Uterus (tissue), 4 donors: ENCODE measurements around the gene EIF1. TPM values are rescaled to one million over a fixed set of nuclear protein-coding genes. Genes with fewer than 3 reads are reported as not detected.

Experiments
- DNase-seq, 2 donors: peaks; one replicate each; pipeline ENCODE4 v3.0.0-alpha.2; 2019 to 2020
- H3K27ac ChIP-seq, 2 donors: fragments of 200-600 bp; sonication (generic); 1 replicate in 1 of 2; 2 replicates in 1 of 2; pipeline ENCODE4 v1.5.1; 2016 to 2018
- H3K27me3 ChIP-seq, 2 donors: fragments of 200-600 bp; sonication (generic); one replicate each; pipeline ENCODE4 v1.5.1; 2018 to 2019; ENCODE audit warnings: control low read depth in 1 of 2
- H3K36me3 ChIP-seq, 2 donors: fragments of 200-600 bp; sonication (generic); one replicate each; pipeline ENCODE4 v1.5.1; 2019; ENCODE audit warnings: control low read depth in 1 of 2
- H3K4me1 ChIP-seq, 2 donors: fragments of 200-600 bp; sonication (generic); one replicate each; pipeline ENCODE4 v1.5.1; 2018 to 2019; ENCODE audit warnings: control low read depth in 1 of 2
- H3K4me3 ChIP-seq, 2 donors: fragments of 200-600 bp; sonication (generic); 1 replicate in 1 of 2; 2 replicates in 1 of 2; pipeline ENCODE4 v1.5.1; 2018 to 2019; ENCODE audit warnings: mild to moderate bottlenecking in 1 of 2
- H3K9me3 ChIP-seq, 2 donors: fragments of 200-600 bp; sonication (generic); one replicate each; pipeline ENCODE4 v1.5.1; 2019; ENCODE audit warnings: control low read depth in 1 of 2
- CTCF ChIP-seq, 4 experiments: fragments of 200-600 bp in 2 of 4; fragments of 450-650 bp in 2 of 4; sonication (generic) in 2 of 4; IDR thresholded peaks; one replicate each; pipeline ENCODE4 v1.5.1; 2016 to 2019; ENCODE audit warnings: antibody characterized with exemption in 4 of 4, mild to moderate bottlenecking in 2 of 4, moderate library complexity in 1 of 4
- POLR2A ChIP-seq, 2 donors: fragments of 450-650 bp; IDR thresholded peaks; one replicate each; pipeline ENCODE4 v1.6.1; 2016; ENCODE audit warnings: antibody characterized with exemption in 2 of 2, mild to moderate bottlenecking in 1 of 2, moderate library complexity in 1 of 2
- intact Hi-C: fragments of 100-400 bp; cut with DNase I; formaldehyde crosslinking; loops from one replicate; pipeline ENCODE4 v1.15.1; 2023; ENCODE audit warnings: low total_unique reads
- total RNA-seq, 4 donors: library from RNA; depleted of rRNA in 3 of 4; stranded (reverse); fragments of >200 nt in 3 of 4; gene quantifications; one replicate each; pipeline versions ENCODE4 v1.1.0 to v1.2.4, GENCODE V29; 2014 to 2023
- donor health status: DM: yes; HTN: yes; CAD: no.

EIF1 gene
- total RNA-seq, 4 donors from 2014 or later = 83.5 to 796 (median 199) TPM

- Histone ChIP-seq H3K36me3 (no peaks in the 10 kb centered on the region), H3K4me1 (no peaks in the 10 kb centered on the region), H3K27ac (no peak overlapping the region), H3K9me3 (no peaks in the 10 kb centered on the region), H3K4me3 (no peak overlapping the region), H3K27me3 (no peaks in the 10 kb centered on the region)
- DNase-seq = no peak
- TF ChIP-seq CTCF (IDR thresholded peaks at IDR 0.05) (no peak), POLR2A (IDR thresholded peaks at IDR 0.05) (no peak)
- intact Hi-C loops = no loop called here
Observed at GRCh38 chr17:41728056-41728455, 39.4 kb downstream of the EIF1 start.

GRCh38 chr17:41730479-41730878, 41.8 kb downstream of the EIF1 start:
- no peak for TF ChIP-seq CTCF (IDR thresholded peaks at IDR 0.05)
- no peak for TF ChIP-seq POLR2A (IDR thresholded peaks at IDR 0.05)
- Histone ChIP-seq H3K27ac (no peak overlapping the region), H3K36me3 (no peaks in the 10 kb centered on the region), H3K27me3 (peaks cover 6 to 7% of the 10 kb centered on the region in 2 donors), H3K9me3 (no peaks in the 10 kb centered on the region), H3K4me1 (peaks cover 0 to 7% of the 10 kb centered on the region in 2 donors), H3K4me3 (no peak overlapping the region)
- no peak for DNase-seq
- intact Hi-C loops = no loop called here

GRCh38 chr17:41731836-41732235, 43.2 kb downstream of the EIF1 start:
- Histone ChIP-seq H3K27ac (no peak overlapping the region), H3K4me3 (no peak overlapping the region), H3K9me3 (no peaks in the 10 kb centered on the region), H3K36me3 (no peaks in the 10 kb centered on the region), H3K4me1 (peaks cover 0 to 7% of the 10 kb centered on the region in 2 donors), H3K27me3 (peaks cover 6 to 12% of the 10 kb centered on the region in 2 donors)
- intact Hi-C loops = no loop called here
- TF ChIP-seq CTCF (IDR thresholded peaks at IDR 0.05) (no peak), POLR2A (IDR thresholded peaks at IDR 0.05) (no peak)
- DNase-seq = no peak

GRCh38 chr17:41733348-41734138, 44.9 kb downstream of the EIF1 start:
- no peak overlapping the region for H3K27ac ChIP-seq
- TF ChIP-seq POLR2A (IDR thresholded peaks at IDR 0.05) (no peak), CTCF (IDR thresholded peaks at IDR 0.05) (no peak)
- intact Hi-C loops = no loop called here
- peak overlapping the region; percentile 29 to 35 for H3K4me3 ChIP-seq
- no peaks in the 10 kb centered on the region for H3K9me3 ChIP-seq
- no peaks in the 10 kb centered on the region for H3K36me3 ChIP-seq
- peaks cover 0 to 7% of the 10 kb centered on the region in 2 donors for H3K4me1 ChIP-seq
- DNase-seq = no peak
- peaks cover 11 to 12% of the 10 kb centered on the region in 2 donors for H3K27me3 ChIP-seq

- H3K36me3 ChIP-seq = no peaks in the 10 kb centered on the region
- intact Hi-C loops = no loop called here
- TF ChIP-seq POLR2A (IDR thresholded peaks at IDR 0.05) (peak; percentile 27 to 63), CTCF (IDR thresholded peaks at IDR 0.05) (no peak)
- H3K27me3 ChIP-seq = peaks cover 11 to 12% of the 10 kb centered on the region in 2 donors
- DNase-seq = peak in 1 of 2 donors; percentile 37
- no peaks in the 10 kb centered on the region for H3K9me3 ChIP-seq
- peak within 1 kb of the TSS; percentile 29 to 35 for H3K4me3 ChIP-seq
- peaks cover 0 to 7% of the 10 kb centered on the region in 2 donors for H3K4me1 ChIP-seq
- no peak within 1 kb of the TSS for H3K27ac ChIP-seq
Observed at GRCh38 chr17:41734139-41734948, 45.7 kb downstream of the EIF1 start, which contains the start of gene HAP1. Gene HAP1, minus strand, starts transcription at chr17:41734643. Its CDS starts 9 bp downstream, at chr17:41734634.
